ENCODE results near the gene TMEM175. TPM values are rescaled to one million over a fixed set of nuclear protein-coding genes. Genes with fewer than 3 reads are reported as not detected.

The TMEM175 gene
- polyA plus RNA-seq, 3 donors: 20.6 to 29.6 (median 26.3) TPM

GRCh38 chr4:896216-896615 lies 36.0 kb upstream of the TMEM175 start:
- no peak for DNase-seq (ENCODE audit: extremely low read depth in 1 of 11, low read depth in 9 of 11, low spot score in 4 of 11)

GRCh38 chr4:896630-897029 lies 35.6 kb upstream of the TMEM175 start:
- DNase-seq (ENCODE audit: extremely low read depth in 1 of 11, low read depth in 9 of 11, low spot score in 4 of 11): no peak

- no peak for DNase-seq (ENCODE audit: extremely low read depth in 1 of 11, low read depth in 9 of 11, low spot score in 4 of 11)
These were observed 34.1 kb upstream of the TMEM175 start for GRCh38 chr4:898123-898522.

GRCh38 chr4:898869-899555 lies 33.2 kb upstream of the TMEM175 start:
- DNase-seq (ENCODE audit: extremely low read depth in 1 of 11, low read depth in 9 of 11, low spot score in 4 of 11): no peak

- no peak for DNase-seq (ENCODE audit: extremely low read depth in 1 of 11, low read depth in 9 of 11, low spot score in 4 of 11)
These were observed 32.7 kb upstream of the TMEM175 start for GRCh38 chr4:899556-899906.

GRCh38 chr4:900073-900472 lies 32.2 kb upstream of the TMEM175 start:
- DNase-seq (ENCODE audit: extremely low read depth in 1 of 11, low read depth in 9 of 11, low spot score in 4 of 11): no peak

- no peak for DNase-seq (ENCODE audit: extremely low read depth in 1 of 11, low read depth in 9 of 11, low spot score in 4 of 11)
These were observed 31.5 kb upstream of the TMEM175 start for GRCh38 chr4:900721-901120.

- no peak for DNase-seq (ENCODE audit: extremely low read depth in 1 of 11, low read depth in 9 of 11, low spot score in 4 of 11)
These were observed 30.9 kb upstream of the TMEM175 start for GRCh38 chr4:901192-901910.

GRCh38 chr4:903066-904046 lies 28.9 kb upstream of the TMEM175 start:
- DNase-seq (ENCODE audit: extremely low read depth in 1 of 11, low read depth in 9 of 11, low spot score in 4 of 11): no peak

GRCh38 chr4:905485-906338 lies 26.5 kb upstream of the TMEM175 start:
- no peak for DNase-seq (ENCODE audit: extremely low read depth in 1 of 11, low read depth in 9 of 11, low spot score in 4 of 11)

GRCh38 chr4:906339-907102 lies 25.7 kb upstream of the TMEM175 start:
- DNase-seq (ENCODE audit: extremely low read depth in 1 of 11, low read depth in 9 of 11, low spot score in 4 of 11): no peak

GRCh38 chr4:907103-907400 lies 25.2 kb upstream of the TMEM175 start:
- no peak for DNase-seq (ENCODE audit: extremely low read depth in 1 of 11, low read depth in 9 of 11, low spot score in 4 of 11)

GRCh38 chr4:907691-908425 lies 24.4 kb upstream of the TMEM175 start:
- DNase-seq (ENCODE audit: extremely low read depth in 1 of 11, low read depth in 9 of 11, low spot score in 4 of 11): peak in 1 of 11 donors; percentile 22

GRCh38 chr4:909131-909571 lies 23.1 kb upstream of the TMEM175 start:
- DNase-seq (ENCODE audit: extremely low read depth in 1 of 11, low read depth in 9 of 11, low spot score in 4 of 11): no peak

GRCh38 chr4:909821-910220 lies 22.4 kb upstream of the TMEM175 start:
- no peak for DNase-seq (ENCODE audit: extremely low read depth in 1 of 11, low read depth in 9 of 11, low spot score in 4 of 11)

- DNase-seq (ENCODE audit: extremely low read depth in 1 of 11, low read depth in 9 of 11, low spot score in 4 of 11): no peak
These were observed 21.7 kb upstream of the TMEM175 start for GRCh38 chr4:910366-911091.

- no peak for DNase-seq (ENCODE audit: extremely low read depth in 1 of 11, low read depth in 9 of 11, low spot score in 4 of 11)
These were observed 21.0 kb upstream of the TMEM175 start for GRCh38 chr4:911221-911751.

Measured in renal cortex interstitium (tissue), 11 donors.